GM12878 (cell line): ENCODE measurements around the gene FJX1. TPM values are rescaled to one million over a fixed set of nuclear protein-coding genes. Genes with fewer than 3 reads are reported as not detected.

Experiments
- ATAC-seq: fragments of 200-7000 bp; cut with Tn5 transposase; 3 replicates; pipeline ENCODE4 v1.9.1; 2020; ENCODE audit warnings: mild to moderate bottlenecking, moderate library complexity
- BruUV-seq: library from RNA; stranded (reverse); fragments of 400-500 nt; replicated peaks from 2 replicates; lab custom pipeline; 2021; lab: Mats Ljungman, UMichigan
- CTCF ChIA-PET: fragments of 300-600 bp; sonication (Branson Sonifier 250); formaldehyde crosslinking; extraction: SDS; loops from one replicate; lab custom pipeline; 2021; ENCODE audit warnings: inconsistent platforms; lab: Yijun Ruan, JAX
- POLR2A ChIA-PET: fragments of 350-600 bp; formaldehyde crosslinking; extraction: SDS; loops from one replicate; lab custom pipeline; 2021; ENCODE audit warnings: inconsistent platforms; lab: Charles Lee
- RAD21 ChIA-PET: fragments of 300-600 bp; sonication (Branson Sonifier 250); formaldehyde crosslinking; loops from one replicate; lab custom pipeline; 2023; ENCODE audit warnings: antibody characterized with exemption; ENCODE audit not compliant: unreplicated experiment; lab: Charles Lee
- SMC1A ChIA-PET: fragments of 300-600 bp; sonication (Branson Sonifier 250); formaldehyde crosslinking; loops from one replicate; lab custom pipeline; 2023; ENCODE audit not compliant: unreplicated experiment, uncharacterized antibody; lab: Charles Lee
- DNase-seq: peaks from one replicate; pipeline ENCODE4 v3.0.0-alpha.2; 2011; ENCODE audit warnings: low read depth, low spot score
- FAIRE-seq: peaks from 3 replicates; lab custom pipeline; 2011; peaks lifted over from hg19 to GRCh38; lab: Jason Lieb, UNC
- H2AFZ ChIP-seq: 2 replicates; pipeline ENCODE4 v1.6.0; 2011; ENCODE audit warnings: low read depth, low read length, control low read depth; ENCODE audit not compliant: control insufficient read depth
- H3K27ac ChIP-seq: 2 replicates; pipeline ENCODE4 v1.5.1; 2011; ENCODE audit warnings: control low read depth; ENCODE audit not compliant: control insufficient read depth, insufficient read depth
- H3K27me3 ChIP-seq, 2 experiments: replicated peaks in 1 of 2; 2 replicates each; pipeline versions ENCODE4 v1.6.0 to v1.6.1; 2011; ENCODE audit warnings: low read length in 1 of 2; ENCODE audit not compliant: control insufficient read depth in 2 of 2, insufficient read depth in 2 of 2
- H3K36me3 ChIP-seq, 2 experiments: 2 replicates each; pipeline ENCODE4 v1.5.1; 2011; ENCODE audit warnings: low read length in 1 of 2; ENCODE audit not compliant: control insufficient read depth in 2 of 2, insufficient read depth in 2 of 2
- H3K4me1 ChIP-seq: 2 replicates; pipeline ENCODE4 v1.6.1; 2011; ENCODE audit warnings: mild to moderate bottlenecking, low read length, moderate library complexity, mixed read lengths; ENCODE audit not compliant: control insufficient read depth, insufficient read depth
- H3K4me2 ChIP-seq: 2 replicates; pipeline ENCODE4 v1.6.0; 2011; ENCODE audit warnings: control low read depth; ENCODE audit not compliant: control insufficient read depth, insufficient read depth
- H3K4me3 ChIP-seq: fragments of 200-600 bp; sonication (generic); 2 replicates; pipeline ENCODE4 v1.5.1; 2016
- H3K79me2 ChIP-seq: 2 replicates; pipeline ENCODE4 v1.6.0; 2011; ENCODE audit warnings: low read length; ENCODE audit not compliant: control insufficient read depth, insufficient read depth
- H3K9ac ChIP-seq: 2 replicates; pipeline ENCODE4 v1.8.0; 2011; ENCODE audit warnings: low read length, control low read depth, mixed read lengths; ENCODE audit not compliant: control insufficient read depth, insufficient read depth
- H3K9me3 ChIP-seq: replicated peaks from 3 replicates; pipeline ENCODE4 v1.5.1; 2011; ENCODE audit warnings: mild to moderate bottlenecking, low read length; ENCODE audit not compliant: control insufficient read depth, insufficient read depth
- H4K20me1 ChIP-seq: 2 replicates; pipeline ENCODE4 v1.6.0; 2011; ENCODE audit not compliant: control insufficient read depth, insufficient read depth
- BCL3 ChIP-seq: IDR thresholded peaks from 2 replicates; pipeline ENCODE4 v1.6.1; 2011; ENCODE audit warnings: borderline replicate concordance, low read depth, mild to moderate bottlenecking, moderate library complexity, low read length; ENCODE audit not compliant: insufficient read depth, poor library complexity, severe bottlenecking
- CHD2 ChIP-seq: IDR thresholded peaks from 2 replicates; pipeline ENCODE4 v1.6.1; 2011; ENCODE audit warnings: low read depth, low read length, improper control_type of control experiment, borderline replicate concordance
- DPF2 ChIP-seq: fragments of 450-650 bp; IDR thresholded peaks from 2 replicates; pipeline ENCODE4 v1.6.1; 2017; ENCODE audit warnings: mild to moderate bottlenecking
- SREBF2 ChIP-seq: IDR thresholded peaks from 2 replicates; pipeline ENCODE4 v1.6.1; 2012; ENCODE audit warnings: mild to moderate bottlenecking, low read length
- TARDBP ChIP-seq: IDR thresholded peaks from 2 replicates; pipeline ENCODE4 v1.6.1; 2016; ENCODE audit warnings: borderline replicate concordance
- ZBTB33 ChIP-seq: fragments of 450-650 bp; IDR thresholded peaks from 2 replicates; pipeline ENCODE4 v1.6.1; 2017; ENCODE audit warnings: mild to moderate bottlenecking
- ZNF384 ChIP-seq: IDR thresholded peaks from 2 replicates; pipeline ENCODE4 v1.6.1; 2012; ENCODE audit warnings: low read depth, mild to moderate bottlenecking, low read length, improper control_type of control experiment, borderline replicate concordance
- ZNF592 ChIP-seq: fragments of 450-650 bp; IDR thresholded peaks from 2 replicates; pipeline ENCODE4 v1.6.1; 2017; ENCODE audit warnings: mild to moderate bottlenecking, moderate library complexity
- WGBS: methylation state at CpG from one replicate; pipeline ENCODE4 v1.1.6; 2016; ENCODE audit warnings: low lambda C conversion rate; ENCODE audit not compliant: insufficient replicate concordance, insufficient coverage; ENCODE audit errors: missing lambda C conversion rate; 5-methylcytosine and 5-hydroxymethylcytosine counted together
- in situ Hi-C: fragments of 300-500 bp; cut with MboI; formaldehyde crosslinking; loops from 9 replicates; pipeline ENCODE4 v1.14.3; 2018; ENCODE audit warnings: mixed read lengths
- intact Hi-C: fragments of 100-400 bp; cut with micrococcal nuclease; formaldehyde crosslinking; loops from one replicate; pipeline ENCODE4 v1.14.2; 2022; ENCODE audit not compliant: unreplicated experiment
- polyA plus RNA-seq, 11 experiments: library from polyadenylated mRNA; depleted of rRNA in 4 of 11; unstranded in 6 of 11; stranded (reverse) in 5 of 11; fragments of >200 nt; fragmentation: Nextera tagmentation in 4 of 11; fragmentation: Illumina TruSeq in 1 of 11; extraction: Ambion mirVana in 4 of 11; extraction: Trizol in 1 of 11; gene quantifications; 1 replicate in 1 of 11; 2 replicates in 10 of 11; pipeline versions ENCODE4 v1.2.1 to v1.2.3, GENCODE V29; 2011 to 2016; ENCODE audit warnings: inconsistent platforms in 2 of 11, missing spikeins in 2 of 11, low read depth in 1 of 11
- total RNA-seq, 4 experiments: library from RNA; depleted of rRNA in 3 of 4; stranded (reverse); fragments of >200 nt in 3 of 4; fragmentation: Illumina TruSeq in 1 of 4; extraction: Trizol in 1 of 4; gene quantifications; 2 replicates each; pipeline versions ENCODE4 v1.2.1 to v1.2.3, GENCODE V29; 2013 to 2021

FJX1 gene
- total and polyA plus RNA-seq, 10 of the 15 experiments (the other 5 are each of a cell fraction or from before 2014, with no cell fraction given) = 1.7 to 26.1 (median 10.0) TPM

GRCh38 chr11:35639591-35640179 lies 21.4 kb downstream of the FJX1 start:
- Histone ChIP-seq H3K4me2 (no peak overlapping the region), H2AFZ (no peak overlapping the region), H4K20me1 (no peaks in the 10 kb centered on the region), H3K9ac (no peak overlapping the region), H3K9me3 (no peaks in the 10 kb centered on the region), H3K27me3 (peaks cover 0 to under 1% of the 10 kb centered on the region in 2 experiments; a peak in 3 of 4 replicates), H3K27ac (no peak overlapping the region), H3K79me2 (no peaks in the 10 kb centered on the region), H3K36me3 (no peaks in the 10 kb centered on the region), H3K4me3 (no peak overlapping the region), H3K4me1 (no peaks in the 10 kb centered on the region)
- BruUV-seq = no TSS peak
- ChIA-PET POLR2A (no interaction called here), SMC1A (no interaction called here), CTCF (interaction anchor here (1.0 kb wide), 1 partner anchor 492 kb away, joined by 5 read pairs; no protein-coding TSS in a partner anchor), RAD21 (no interaction called here)
- WGBS = 69% methylated on average over 9 of the region's 9 CpGs
- ATAC-seq (no peak), DNase-seq (no peak), FAIRE-seq (no peak)
- intact Hi-C loops = no loop called here
- TF ChIP-seq DPF2 = no peak
- no peak for TF ChIP-seq ZBTB33
- no peak for TF ChIP-seq ZNF592
- no peak for TF ChIP-seq TARDBP
- TF ChIP-seq SREBF2 = no peak
- no peak for TF ChIP-seq BCL3
- no peak for TF ChIP-seq ZNF384
- TF ChIP-seq CHD2 = no peak
- in situ Hi-C loops = no loop called here
